ENCODE data around the gene PDE2A.

PDE2A gene

DNA sequence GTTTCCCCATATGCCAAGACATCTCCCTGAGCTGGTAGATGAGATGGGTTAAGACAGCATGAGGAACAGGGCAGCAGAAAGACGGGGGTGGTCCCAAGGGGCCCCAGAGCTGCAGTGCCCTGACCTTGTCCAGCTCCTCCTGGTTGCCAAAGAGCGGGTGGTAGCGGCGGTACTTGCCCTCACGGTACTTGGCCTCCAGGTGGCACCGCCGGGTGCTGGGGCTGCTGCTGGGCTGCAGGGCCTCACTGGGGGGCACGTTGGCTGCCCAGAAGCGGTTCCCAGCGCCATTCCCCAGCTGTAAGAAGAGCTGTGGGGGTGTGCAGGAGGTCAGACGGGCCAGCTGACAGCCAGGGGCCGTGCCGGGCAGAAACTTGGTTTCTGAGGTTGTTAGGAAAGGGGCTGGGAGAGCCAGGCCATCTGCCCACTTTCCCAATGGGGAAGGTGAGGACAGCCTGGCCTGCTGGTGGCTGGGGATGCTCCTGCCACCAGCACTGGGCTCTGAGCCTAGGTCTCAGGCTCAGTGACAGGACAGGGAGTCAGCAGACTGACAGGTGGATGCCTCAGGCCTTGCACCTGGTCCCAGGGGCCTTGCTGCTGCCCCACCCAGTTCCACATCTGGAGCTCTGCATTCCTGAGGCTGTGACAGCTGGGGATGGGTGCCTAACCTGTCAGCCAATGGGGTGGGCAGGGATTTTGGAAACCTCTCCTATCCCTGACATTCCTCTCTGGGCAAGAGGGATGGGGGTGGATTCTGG, 30.0 kb upstream of the PDE2A start:
- no peak for DNase-seq

DNA sequence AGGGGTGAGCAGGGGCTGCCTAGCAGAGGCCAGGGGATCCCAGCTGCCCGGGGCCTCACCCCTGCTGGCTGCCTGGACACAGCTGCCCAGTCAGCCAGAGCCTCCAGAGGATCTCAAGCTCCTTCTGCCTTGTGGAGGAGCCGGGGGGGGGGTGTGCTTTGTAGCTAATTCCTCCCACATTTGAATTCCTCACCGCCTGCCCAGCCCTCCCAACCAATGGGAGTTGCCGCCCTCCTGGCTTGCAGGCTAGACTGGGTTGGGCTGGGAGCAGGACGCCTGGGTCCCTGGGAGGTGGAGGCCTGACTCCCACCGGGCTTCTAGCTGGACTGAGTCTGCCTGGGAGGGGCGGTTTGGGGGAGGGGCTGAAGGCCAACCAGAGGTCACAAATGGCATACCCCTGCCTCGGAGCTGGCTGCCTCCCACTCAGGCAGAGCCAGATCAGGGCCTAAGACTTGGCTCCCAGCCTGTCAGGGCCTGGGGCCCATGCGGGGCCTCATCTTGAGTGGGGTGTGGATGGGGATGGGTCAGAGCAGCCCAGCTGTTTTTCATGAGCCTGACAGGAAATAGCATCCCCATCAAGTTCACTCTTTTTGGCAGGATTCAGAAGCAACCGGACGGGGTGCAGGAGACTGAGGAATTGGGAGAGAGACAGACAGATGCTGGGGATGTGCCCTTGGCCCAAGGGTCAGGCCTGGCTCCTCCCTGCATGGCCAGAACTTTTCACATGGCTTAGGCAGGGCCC, 29.2 kb upstream of the PDE2A start:
- no peak for DNase-seq

DNA sequence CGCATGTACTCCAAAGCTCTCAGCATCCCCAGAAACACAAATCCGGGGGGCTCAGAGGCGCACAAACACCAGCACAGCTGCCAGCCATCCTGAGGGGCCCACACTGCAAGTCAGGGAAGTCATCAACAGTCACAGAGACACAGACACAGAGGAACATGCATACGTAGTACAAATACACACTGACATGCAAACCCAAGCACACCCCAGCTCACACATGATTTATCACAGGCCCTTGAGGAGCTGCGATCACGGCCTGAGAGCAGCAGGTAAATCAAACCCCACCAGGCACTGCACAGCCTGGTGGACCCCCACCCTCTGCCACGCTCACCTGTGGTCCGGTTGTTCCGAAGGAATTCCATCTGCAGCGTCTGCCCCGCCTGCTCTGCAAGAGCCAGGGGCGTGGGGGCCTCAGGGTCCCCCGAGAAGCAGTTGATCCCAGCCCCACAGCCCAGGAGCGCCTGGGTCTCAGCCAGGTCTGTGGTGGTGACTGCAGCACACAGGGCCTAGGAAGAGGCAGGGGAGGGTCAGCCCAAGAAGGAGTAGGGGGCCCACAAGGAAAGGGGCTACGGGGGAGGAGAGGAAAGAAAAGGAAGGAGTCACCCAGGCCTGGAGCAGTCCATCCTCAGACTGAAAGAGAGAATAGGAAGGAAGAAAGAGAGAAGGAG, 28.5 kb upstream of the PDE2A start:
- no peak for DNase-seq

DNA sequence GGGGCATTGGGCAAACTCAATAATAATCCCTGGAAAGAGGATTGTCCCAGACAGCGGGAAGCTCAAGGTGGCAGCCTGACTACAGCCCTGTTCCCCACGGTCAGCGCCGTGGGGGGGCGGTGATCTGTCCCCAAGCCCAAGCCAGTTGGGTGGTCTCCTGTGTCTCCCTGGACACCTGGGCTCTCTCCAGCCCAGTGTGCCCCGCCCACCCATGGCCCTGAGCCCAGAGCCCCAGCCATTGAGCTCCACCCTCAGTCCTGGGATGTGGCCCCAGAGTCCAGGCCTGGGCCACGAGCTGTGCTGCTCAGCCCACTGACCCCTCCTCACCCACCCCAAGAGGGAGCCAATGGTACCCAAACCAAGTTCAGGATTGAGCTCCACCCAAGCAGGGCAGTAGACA, 27.9 kb upstream of the PDE2A start:
- DNase-seq: no peak

DNA sequence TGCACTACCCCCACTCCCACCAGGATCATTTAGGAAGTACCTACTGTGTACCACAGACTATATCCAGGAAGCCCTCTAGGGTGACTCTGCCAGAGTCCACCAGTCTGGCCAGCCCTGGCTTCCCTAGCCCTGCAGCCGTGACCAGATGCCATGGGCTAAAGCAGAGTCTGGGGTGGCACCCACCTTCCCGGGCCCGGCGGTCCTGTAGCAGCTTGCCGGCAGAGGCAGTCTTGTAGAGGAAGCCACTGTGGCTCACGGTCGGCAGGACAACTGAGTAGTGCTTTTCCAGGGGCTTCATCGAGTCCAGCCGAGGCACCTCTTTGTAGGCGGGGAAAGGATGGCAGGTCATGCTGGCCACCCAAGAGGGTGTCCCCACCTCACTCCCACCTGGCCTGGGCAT, 27.2 kb upstream of the PDE2A start:
- DNase-seq: no peak

DNA sequence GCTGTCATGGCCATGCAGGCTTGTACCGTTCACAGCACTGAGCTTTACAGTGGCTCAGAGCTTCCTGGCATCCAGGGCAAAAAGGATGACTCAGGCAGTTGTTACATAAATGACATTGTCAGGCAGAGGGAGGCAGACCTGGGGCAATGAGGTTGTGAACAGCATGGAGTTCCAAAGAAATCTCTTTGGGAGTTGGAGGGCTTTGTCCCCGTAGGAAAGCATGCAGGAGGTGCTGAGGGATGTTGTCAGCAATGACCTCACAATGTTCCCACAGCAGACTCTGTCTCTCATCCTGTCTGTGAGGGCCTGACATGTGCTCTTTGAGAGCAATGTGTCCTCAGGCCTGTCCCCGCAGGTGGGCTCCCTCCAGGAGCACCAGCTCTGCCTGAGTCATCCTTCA, 25.9 kb upstream of the PDE2A start:
- DNase-seq: no peak

DNA sequence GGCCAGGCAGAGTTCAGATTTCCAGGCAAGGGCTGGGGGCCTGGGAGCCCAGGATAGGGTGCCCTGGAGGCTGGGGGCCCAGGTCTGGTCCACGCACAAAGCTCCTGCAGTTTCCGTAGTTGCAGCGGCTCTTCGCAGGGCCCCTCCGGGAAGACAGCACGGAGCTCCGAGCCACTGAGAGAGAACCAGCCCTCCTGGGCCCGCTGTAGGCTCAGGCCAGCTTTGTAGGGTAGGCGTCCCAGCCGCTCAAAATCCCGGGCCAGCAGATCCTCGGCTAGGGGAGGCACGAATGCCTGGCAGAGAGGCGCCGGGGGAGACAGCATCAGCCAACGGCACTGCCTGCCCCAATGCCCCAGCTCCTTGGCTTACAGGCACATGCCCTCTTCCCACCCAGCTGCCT, 23.6 kb upstream of the PDE2A start:
- no peak for DNase-seq

DNA sequence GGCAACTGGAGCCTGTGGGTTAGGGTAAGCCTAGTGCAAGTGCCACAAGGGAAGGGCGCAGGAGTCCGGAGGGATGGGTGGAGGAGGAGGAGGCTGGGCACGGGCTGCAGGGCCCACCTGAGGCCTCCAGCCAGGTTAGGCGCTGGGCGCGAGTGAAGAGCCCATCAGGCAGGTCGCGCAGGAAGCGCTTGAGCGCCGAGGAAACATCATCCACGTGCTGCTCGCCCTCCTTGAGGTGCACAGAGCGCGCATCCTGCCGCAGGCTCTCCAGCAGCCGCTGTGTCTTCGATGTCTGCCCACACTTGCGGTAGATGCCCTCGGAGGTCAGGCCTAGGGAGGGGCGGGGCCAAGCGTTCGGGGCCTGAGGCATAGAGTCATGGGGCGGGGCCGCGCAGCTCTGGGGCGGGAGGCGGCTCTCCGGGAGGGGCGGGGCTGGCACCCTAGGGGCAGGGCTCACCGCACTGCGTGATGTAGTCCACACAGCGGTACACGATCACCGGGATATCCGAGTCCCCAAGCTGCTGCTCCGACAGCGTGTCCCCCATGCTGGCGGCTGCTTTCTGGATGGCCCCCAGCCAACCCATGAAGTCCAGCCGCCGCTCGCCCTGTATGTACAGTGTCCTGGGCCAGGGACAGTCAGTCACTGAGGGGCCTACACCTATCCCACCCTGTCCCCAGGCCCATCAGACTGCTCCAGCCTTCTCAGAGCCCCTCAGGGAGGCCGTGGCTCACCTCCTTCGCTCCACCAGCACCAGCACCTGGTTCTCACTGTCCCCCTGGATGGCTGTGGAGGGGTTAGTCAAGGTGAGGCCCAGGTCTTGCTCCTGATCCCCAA, 22.9 kb upstream of the PDE2A start:
- no peak for DNase-seq

DNA sequence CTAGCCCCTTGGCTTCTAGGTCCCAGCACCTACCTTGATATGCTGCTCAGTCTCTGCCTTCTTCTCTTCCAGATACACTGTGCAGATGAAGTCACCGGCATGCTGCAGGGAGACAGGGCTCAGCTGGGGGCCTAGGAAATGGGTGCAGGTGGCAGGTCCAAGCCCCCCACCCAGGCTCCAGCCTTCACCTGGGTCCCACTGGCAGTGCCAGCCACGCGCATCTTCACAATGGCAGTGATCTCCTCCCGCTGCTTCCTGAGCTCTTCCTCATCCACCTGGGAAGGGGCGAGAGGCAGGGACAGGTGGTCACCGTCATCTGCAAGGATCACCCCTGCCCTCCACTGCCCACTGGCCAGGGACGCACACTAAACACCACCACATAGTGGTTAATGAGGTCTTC, 21.1 kb upstream of the PDE2A start:
- no peak for DNase-seq

DNA sequence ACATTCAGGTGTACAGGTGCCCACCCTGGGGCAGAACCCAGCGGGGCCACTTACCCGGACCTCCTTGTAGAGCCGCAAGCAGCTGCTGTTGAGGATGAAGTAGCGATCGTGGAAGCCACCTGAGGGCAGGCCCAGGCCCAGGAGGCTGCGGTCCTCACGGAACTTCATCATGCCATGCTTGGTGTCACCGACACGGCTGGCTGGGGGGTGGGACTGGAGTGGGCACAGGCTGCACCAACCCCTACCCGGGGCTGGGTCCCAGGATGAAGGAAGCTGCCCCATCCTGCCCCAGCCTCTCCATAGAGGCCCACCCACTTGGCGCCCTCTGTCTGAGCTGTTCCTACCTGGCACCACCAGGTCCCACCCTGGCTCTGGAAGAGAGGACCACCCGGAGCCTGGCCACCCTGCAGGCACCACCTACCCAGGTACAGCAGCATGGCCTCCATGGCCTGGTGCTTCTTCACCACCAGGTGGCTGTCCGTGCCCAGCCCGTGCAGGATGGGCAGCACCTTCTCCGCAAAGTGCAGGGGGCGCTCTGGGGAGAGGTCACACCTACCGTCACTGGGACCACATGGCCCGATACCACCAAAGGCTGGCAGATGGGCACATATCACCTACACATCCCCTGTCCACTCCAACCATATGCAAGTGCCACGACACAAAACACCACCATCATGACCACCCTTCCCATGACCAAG, 19.2 kb upstream of the PDE2A start:
- DNase-seq: no peak

DNA sequence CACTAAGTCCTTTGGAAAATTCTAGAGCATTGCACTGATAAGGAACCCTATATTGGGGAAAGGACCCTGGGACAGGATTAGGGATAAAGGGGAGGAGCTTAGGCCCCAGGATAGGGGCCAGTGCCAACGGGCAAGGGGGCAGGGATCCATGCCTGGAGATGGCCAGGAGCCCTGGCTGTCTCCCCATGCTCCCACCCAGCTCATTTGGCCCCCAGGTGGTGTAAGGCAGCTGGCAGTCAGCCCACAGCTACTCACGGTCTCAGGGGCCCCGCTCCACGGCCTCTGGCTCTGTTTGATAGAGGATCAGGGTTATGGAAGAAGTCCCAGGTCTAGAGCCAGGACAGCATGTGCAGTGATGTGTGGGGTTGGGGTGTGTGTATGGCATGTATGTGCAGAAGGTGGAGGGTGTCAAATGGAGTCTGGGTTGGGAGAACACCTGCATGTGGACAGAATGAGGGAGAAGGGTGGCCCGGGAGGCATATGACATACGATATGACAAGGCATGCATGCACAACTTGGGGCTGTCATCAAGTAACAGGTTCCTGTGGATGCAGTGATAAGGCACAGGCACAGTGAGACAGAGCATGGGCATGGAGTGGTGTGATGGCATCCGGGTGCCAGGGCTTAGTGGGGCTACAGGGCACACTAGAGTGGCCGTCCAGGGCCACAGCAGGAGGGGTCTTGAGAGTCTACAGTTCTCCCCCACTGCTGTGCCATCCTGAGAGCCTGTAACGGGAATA, 18.4 kb upstream of the PDE2A start:
- no peak for DNase-seq

DNA sequence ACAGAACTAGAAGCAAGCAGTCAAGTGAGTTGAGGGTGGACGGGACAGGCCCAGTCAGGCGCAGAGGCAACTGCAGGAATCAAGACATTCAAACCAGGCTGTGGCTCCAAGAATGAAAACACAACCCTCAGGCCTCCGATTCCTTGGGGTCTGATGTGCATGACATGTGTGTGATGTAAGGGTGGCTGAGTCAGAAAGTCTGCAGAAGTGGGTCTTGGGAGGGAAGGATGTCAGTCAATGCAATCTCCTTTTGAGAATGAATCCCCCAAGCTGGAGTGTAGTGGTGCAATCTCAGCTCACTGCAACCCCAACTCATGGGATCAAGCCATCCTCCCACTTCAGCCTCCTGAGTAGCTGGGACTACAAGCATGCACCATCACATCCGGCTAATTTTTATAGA, 15.9 kb upstream of the PDE2A start:
- peak in 1 of 2 donors; percentile 39 for DNase-seq

DNA sequence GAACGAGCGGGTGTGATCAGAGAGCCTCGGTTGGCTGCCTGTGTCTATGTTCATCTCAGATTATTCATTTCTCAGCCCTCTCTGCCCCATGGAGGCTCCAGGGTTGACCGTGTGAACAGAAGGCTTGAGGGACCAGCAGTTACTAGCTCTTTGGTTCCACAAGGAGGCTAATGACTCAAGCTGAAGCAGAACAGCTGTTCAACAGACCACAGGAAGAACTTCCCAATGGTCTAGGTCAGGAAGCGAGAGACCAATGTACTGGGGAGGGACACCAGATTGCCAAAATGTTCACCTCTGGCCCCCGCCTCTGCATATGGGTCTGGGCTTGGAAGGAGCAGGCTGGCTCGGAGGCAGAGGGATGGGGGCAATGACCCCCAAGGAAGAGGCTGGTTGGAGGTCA, 14.7 kb upstream of the PDE2A start:
- DNase-seq: no peak

DNA sequence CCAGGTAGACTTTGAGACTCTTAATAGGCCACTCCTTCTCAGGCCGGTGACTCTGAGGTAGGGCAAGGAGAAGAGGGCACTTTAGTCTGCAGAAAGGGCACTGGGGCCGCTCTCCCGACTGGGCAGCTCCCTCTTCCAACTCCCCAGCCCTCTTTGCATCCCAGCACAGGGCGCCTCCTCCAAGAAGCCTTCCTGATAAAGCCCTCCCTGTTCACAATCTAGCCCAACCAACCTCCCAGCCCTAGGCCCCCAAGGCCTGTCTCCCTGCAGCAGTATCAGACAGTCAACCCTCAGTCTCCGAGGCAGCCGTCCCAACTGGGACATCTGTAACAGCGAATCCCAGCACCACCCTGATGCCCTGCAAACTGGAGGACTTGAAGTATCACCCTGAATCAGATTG, 14.3 kb upstream of the PDE2A start:
- DNase-seq: no peak

DNA sequence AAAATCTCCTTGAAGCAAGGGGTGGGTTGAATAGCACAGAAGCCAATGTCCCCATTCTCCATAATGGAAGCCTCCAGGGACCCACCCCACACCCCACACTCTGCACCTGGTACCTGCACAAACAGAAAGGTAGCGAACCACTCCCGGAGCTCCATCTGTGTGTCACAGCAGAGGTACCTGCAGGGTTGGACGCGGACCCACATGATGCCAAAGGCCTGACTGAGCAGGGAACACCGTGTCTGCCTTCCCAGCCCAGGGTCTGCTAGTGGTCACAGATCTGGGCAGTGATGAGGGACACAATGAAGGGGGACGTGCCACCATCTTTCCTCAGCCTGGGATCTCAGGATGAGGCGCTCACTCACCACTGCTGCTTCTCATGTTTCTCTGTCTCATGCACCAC, 13.1 kb upstream of the PDE2A start:
- no peak for DNase-seq

DNA sequence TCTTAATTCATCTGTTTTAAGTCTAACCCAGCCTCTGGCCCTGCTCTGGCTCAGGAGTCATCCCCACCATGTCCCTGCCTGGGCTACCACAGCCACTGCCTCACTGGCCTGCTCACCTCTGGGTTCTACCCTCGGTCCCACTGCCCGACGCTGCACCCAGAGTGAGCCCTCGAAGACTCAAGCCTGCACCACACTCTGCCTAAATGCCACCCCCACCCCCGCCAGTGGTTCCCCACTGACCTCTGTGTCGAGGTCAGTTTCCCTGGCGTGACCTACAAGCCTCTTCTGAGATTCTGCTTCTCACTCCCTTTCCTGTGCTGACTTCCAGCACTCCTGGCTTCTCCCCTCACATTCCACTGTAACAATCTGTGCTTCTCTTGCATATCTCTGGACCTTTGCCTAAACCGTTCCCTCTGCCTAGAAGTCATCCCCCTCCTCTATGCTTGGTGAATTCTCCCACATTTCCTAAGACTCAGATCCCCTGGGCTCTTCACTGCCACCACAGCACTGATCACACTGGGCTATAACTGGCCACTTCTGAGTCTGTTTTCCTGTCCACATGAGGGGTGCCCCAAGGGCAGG, 12.5 kb upstream of the PDE2A start:
- DNase-seq: no peak

DNA sequence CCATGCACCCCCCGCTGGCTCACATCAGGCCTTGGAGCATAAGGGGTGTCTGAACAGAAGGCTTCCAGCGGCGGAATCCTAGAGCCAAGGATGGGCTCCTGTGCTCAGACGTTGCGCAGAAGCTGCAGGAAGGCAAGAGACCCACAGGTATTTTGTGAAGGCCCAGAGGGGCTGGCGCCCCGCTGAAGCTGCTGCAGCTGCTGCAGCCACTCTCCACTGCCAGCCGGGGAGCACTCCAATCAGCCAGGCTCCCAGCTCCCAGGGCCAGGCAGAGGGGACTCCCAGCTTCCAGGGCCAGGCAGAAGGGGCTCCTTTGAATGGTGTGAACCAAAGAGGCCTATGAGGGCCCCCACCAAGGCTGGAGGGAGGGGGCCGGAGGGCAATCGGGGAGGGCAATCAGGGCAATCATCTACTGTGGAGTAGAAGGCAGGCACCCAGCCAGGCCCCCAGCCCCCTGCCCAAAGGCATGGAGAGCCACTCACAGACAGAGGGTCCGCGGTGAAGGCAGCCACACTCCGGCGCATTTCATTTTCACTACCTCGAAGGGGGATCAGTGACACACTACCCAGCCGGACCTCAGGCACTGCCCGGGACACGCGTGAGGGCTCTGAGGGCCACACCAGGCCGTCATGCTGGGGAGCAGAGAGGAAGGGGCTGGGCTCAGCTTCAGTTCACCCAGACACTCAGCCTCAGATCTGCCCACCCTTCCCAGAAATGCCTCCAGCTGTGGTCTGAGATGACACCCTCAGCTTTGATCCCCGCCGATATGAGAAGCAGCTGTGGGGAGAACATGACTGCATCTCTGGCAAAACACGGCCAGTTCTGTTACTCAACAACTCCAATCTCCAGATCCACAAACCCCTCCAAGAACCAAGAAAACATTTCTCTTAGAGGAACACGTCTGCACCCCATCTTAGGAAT, 11.6 kb upstream of the PDE2A start:
- no peak for DNase-seq

DNA sequence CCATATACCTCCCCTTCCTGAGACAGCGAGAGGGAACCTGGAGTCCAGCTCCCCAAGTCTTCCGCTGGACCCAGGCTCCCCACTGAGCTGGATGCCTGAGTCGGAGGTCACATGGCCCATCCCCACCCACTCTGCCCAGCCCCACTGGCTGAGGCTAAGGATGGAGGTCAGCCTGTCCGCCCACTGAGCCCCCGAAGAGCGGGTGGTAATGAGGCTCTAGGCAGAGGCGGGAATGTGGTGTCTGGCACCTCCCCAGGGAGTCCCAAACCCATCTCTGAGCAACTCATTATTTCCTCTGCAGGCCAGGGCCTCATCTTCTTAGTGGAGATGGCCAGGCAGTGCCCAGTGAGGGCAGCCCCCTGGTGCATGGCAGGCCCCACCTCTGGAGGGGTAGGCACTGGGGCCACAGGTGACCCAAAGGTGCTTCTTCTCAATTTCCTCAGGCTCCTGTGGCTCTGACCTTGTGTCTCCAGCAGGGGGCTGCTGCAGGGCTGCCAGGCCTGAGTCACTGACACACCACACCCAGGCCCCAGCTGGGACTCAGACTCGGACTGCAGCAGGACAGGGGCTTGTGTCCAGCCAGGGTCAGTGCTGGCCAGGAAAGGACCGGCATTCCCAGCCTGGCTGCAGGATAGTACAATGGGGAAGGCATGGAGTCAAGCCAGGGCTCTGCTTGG, 10.2 kb upstream of the PDE2A start:
- peak; percentile 15 to 49 for DNase-seq

DNA sequence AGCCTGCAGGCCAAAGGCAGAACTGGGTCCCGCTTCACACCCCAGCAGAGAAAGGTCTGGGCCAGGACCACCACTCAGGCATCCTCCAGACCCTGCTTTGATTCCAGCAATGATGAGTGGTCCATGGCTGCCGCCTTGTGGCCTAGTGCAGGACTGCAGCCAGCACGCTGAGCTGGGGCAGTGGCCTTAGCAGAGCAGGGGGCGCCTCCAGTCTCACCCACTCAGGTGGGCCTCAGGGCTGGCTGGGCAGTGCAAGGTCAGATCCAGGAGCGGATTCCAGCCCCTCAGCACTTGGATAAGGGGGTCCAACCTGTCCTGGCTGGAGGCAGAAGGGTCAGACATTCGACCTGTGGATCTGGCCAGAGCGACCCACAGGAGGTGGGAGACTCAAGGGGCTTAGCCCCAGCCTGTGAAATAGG, 9.6 kb upstream of the PDE2A start:
- DNase-seq: peak in 1 of 2 donors; percentile 62

DNA sequence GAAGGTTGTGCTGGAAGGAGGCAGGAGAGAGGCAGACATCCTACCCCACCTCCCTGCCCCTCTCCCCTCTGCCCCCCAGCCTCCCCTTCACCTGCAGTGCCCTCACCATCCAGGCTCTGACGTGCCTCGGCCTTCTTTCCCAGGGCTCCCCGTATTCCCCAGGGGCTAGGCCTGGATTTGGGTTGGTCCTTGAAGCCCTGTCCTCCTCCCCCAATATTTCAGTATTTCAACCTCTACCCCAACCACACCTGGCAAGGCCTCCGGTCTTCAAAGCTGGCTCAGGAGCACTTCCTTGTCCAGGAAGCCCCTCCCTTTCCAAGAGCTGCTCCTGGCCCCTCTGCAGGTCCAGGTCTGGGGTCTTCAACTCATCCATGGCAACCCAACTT, 8.6 kb upstream of the PDE2A start:
- DNase-seq: no peak

All from inflammatory macrophage treated with lipopolysaccharide for 1 hour (primary cell).